Calu3 (cell line): ENCODE results near the gene OR1F1. TPM values are rescaled to one million over a fixed set of nuclear protein-coding genes. Genes with fewer than 3 reads are reported as not detected.

Source experiments
- BruUV-seq: library from RNA; stranded (reverse); fragments of 400-500 nt; replicated peaks from 2 replicates; lab custom pipeline; 2021; lab: Mats Ljungman, UMichigan
- CTCF ChIA-PET: fragments of 300-600 bp; sonication (Branson Sonifier 250); formaldehyde crosslinking; loops from one replicate; lab custom pipeline; 2022; ENCODE audit warnings: antibody characterized with exemption; lab: Charles Lee
- DNase-seq: peaks from one replicate; pipeline ENCODE4 v3.0.0; 2022
- H3K27ac Mint-ChIP-seq: one replicate; pipeline ENCODE4 v1.8.0; 2022; ENCODE audit warnings: mixed read lengths; ENCODE audit not compliant: unreplicated experiment
- H3K27me3 Mint-ChIP-seq: one replicate; pipeline ENCODE4 v1.8.0; 2022; ENCODE audit warnings: mixed read lengths; ENCODE audit not compliant: unreplicated experiment
- H3K36me3 Mint-ChIP-seq: one replicate; pipeline ENCODE4 v1.8.0; 2022; ENCODE audit warnings: mild to moderate bottlenecking, moderate library complexity, mixed read lengths; ENCODE audit not compliant: insufficient read depth, unreplicated experiment
- H3K4me1 Mint-ChIP-seq: one replicate; pipeline ENCODE4 v1.8.0; 2022; ENCODE audit warnings: mild to moderate bottlenecking, low read depth, mixed read lengths; ENCODE audit not compliant: unreplicated experiment
- H3K4me3 Mint-ChIP-seq: one replicate; pipeline ENCODE4 v1.8.0; 2022; ENCODE audit warnings: mild to moderate bottlenecking, low read depth, moderate library complexity, mixed read lengths; ENCODE audit not compliant: unreplicated experiment
- H3K9me3 Mint-ChIP-seq: one replicate; pipeline ENCODE4 v1.8.0; 2022; ENCODE audit warnings: low read depth, mixed read lengths; ENCODE audit not compliant: unreplicated experiment
- CTCF ChIP-seq: fragments of 200-600 bp; IDR thresholded peaks from one replicate; pipeline ENCODE4 v1.8.0; 2022; ENCODE audit warnings: antibody characterized with exemption; ENCODE audit not compliant: unreplicated experiment
- intact Hi-C: fragments of 100-400 bp; cut with micrococcal nuclease; formaldehyde crosslinking; loops from one replicate; pipeline ENCODE4 v1.10.0; 2022; ENCODE audit not compliant: unreplicated experiment
- total RNA-seq: library from RNA; stranded (reverse); gene quantifications from 2 replicates; pipeline ENCODE4 v1.2.3, GENCODE V29; 2022

OR1F1 gene
- total RNA-seq, 1 experiment from 2014 or later: 0.40 TPM

DNA sequence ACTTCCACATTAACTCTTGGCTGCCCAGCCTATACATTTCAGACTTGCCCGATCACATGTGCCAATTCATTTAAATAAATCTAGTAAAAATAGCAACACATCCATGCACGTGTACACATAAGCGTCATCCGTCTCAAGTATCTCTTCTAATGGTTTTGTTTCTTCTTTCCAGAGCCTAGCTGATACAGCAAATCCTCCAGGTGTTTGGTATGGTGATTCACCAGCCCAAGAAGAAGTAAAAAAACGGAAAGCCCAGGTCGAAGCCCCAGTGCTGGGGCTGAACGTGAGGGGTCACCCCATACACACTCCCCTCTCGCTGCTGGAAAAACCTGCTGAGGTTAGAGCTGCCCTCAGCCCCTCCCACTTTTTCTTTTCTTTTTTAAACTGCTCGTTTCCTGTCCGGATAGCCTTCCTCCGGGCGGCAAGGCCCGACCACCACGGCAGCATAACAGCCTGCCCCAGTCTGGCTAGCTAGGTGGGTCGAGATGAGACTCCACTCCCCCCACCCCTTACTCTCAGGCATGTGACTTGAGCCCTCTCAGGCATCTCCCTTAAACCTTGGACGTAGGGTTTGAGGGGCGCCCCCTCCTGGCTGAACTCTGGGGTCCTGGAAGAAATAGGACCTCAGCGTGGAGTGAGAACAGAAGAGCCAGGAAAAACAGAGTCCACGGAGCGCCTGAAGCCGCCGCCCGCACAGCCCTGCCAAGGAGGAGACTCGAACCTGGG, 13.9 kb upstream of the OR1F1 start:
- H3K27ac Mint-ChIP-seq: no peak overlapping the region
- CTCF ChIA-PET: interaction anchor here (0.6 to 1.3 kb wide), 3 partner anchors 13 to 114 kb away, joined by 3 to 5 read pairs (median 3); no protein-coding TSS in a partner anchor
- peak overlapping the region; percentile 33 for H3K4me3 Mint-ChIP-seq
- peaks cover 87% of the 10 kb centered on the region for H3K27me3 Mint-ChIP-seq
- DNase-seq: peak; percentile 43
- peak; percentile 63 for TF ChIP-seq CTCF
- H3K9me3 Mint-ChIP-seq: no peaks in the 10 kb centered on the region
- H3K4me1 Mint-ChIP-seq: peaks cover 28% of the 10 kb centered on the region
- peaks cover 37% of the 10 kb centered on the region for H3K36me3 Mint-ChIP-seq
- no TSS peak for BruUV-seq
- intact Hi-C loops: no loop called here

GRCh38 chr16:3174618-3175148, 13.3 kb upstream of the OR1F1 start:
- BruUV-seq: no TSS peak
- peaks cover 28% of the 10 kb centered on the region for H3K4me1 Mint-ChIP-seq
- no peak for DNase-seq
- TF ChIP-seq CTCF: no peak
- CTCF ChIA-PET: interaction anchor here (0.6 to 1.3 kb wide), 3 partner anchors 14 to 115 kb away, joined by 3 to 5 read pairs (median 3); no protein-coding TSS in a partner anchor
- H3K9me3 Mint-ChIP-seq: no peaks in the 10 kb centered on the region
- H3K36me3 Mint-ChIP-seq: peaks cover 37% of the 10 kb centered on the region
- intact Hi-C loops: no loop called here
- peaks cover 87% of the 10 kb centered on the region for H3K27me3 Mint-ChIP-seq
- H3K4me3 Mint-ChIP-seq: peak overlapping the region; percentile 33
- H3K27ac Mint-ChIP-seq: no peak overlapping the region

GRCh38 chr16:3175157-3176093, 12.6 kb upstream of the OR1F1 start:
- peaks cover 28% of the 10 kb centered on the region for H3K4me1 Mint-ChIP-seq
- DNase-seq: peak; percentile 65
- H3K9me3 Mint-ChIP-seq: no peaks in the 10 kb centered on the region
- H3K36me3 Mint-ChIP-seq: peaks cover 37% of the 10 kb centered on the region
- intact Hi-C loops: no loop called here
- TF ChIP-seq CTCF: no peak
- CTCF ChIA-PET: interaction anchor here (0.5 to 0.6 kb wide), 2 partner anchors 8 to 117 kb away, joined by 3 to 5 read pairs; no protein-coding TSS in a partner anchor
- H3K4me3 Mint-ChIP-seq: no peak overlapping the region
- peaks cover 87% of the 10 kb centered on the region for H3K27me3 Mint-ChIP-seq
- BruUV-seq: no TSS peak
- peak overlapping the region; percentile 83 for H3K27ac Mint-ChIP-seq

DNA sequence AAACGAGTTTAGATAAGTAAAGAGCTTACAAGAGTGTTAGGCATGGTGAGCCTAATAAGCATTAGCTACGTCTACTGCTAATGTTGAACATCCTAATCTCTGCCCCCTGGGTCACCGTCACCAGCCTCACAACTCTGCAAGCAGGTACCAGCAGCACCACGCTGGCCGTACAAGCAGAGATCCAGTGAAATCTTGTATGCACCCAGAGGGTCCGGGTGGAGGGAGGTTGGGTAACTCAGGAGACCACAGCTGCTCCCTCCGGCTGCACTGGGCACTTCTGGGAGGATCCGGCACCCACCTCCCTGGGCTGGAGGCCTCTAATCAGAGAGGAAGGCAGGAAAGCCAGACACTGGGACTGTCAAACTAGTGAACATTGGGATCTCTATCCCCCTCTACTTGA, 8.4 kb upstream of the OR1F1 start:
- TF ChIP-seq CTCF: no peak
- Mint-ChIP-seq H3K27me3 (peaks cover 98% of the 10 kb centered on the region), H3K4me1 (peaks cover 23% of the 10 kb centered on the region), H3K36me3 (peaks cover 45% of the 10 kb centered on the region), H3K4me3 (no peak overlapping the region), H3K27ac (no peak overlapping the region), H3K9me3 (peaks cover 2% of the 10 kb centered on the region)
- BruUV-seq: no TSS peak
- intact Hi-C loops: loop anchor here (10.0 kb wide), 1 partner anchor 325 kb away; the partner anchor contains the start of gene CLUAP1
- CTCF ChIA-PET: no interaction called here
- no peak for DNase-seq
